GM18519 (cell line): ENCODE results near the gene OTOP2.

ENCODE experiments used
- ATAC-seq: cut with Tn5 transposase; IDR thresholded peaks from one replicate; pipeline ENCODE4 v1.9.1; 2021; ENCODE audit warnings: mild to moderate bottlenecking, moderate library complexity; ENCODE audit not compliant: unreplicated experiment, low FRiP score

The OTOP2 gene, protein sequence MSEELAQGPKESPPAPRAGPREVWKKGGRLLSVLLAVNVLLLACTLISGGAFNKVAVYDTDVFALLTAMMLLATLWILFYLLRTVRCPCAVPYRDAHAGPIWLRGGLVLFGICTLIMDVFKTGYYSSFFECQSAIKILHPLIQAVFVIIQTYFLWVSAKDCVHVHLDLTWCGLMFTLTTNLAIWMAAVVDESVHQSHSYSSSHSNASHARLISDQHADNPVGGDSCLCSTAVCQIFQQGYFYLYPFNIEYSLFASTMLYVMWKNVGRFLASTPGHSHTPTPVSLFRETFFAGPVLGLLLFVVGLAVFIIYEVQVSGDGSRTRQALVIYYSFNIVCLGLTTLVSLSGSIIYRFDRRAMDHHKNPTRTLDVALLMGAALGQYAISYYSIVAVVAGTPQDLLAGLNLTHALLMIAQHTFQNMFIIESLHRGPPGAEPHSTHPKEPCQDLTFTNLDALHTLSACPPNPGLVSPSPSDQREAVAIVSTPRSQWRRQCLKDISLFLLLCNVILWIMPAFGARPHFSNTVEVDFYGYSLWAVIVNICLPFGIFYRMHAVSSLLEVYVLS

DNA sequence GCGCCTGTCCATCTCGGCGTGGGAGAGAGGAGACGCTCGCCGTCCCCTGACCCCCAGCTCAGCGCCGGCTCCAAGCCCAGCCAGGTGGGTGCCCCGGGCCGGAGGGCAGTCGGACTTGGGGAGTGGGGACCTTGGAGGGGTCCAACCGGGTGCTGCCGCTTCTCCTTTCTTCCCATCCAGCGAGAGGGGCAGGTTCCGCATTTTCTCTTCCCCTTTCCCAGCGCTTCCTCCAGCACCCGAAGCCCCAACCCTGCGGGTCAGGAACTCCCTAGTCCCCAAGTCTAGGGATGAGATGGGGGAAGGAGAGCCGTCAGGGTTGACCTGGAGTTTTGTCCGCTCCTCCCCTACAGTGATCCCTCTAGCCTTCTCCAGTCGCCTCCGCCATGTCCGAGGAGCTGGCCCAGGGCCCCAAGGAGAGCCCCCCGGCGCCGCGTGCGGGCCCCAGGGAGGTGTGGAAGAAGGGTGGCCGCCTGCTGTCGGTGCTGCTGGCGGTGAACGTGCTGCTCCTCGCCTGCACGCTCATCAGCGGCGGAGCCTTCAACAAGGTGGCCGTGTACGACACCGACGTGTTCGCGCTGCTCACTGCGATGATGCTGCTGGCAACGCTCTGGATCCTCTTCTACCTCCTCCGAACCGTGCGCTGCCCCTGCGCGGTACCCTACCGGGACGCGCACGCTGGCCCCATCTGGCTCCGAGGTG, at the start of gene OTOP2:
Gene OTOP2 (plus strand): TSS at position 24 of the 699 bp plus-strand sequence. CDS start 360 bp downstream, at position 384.
- ATAC-seq = no peak

DNA sequence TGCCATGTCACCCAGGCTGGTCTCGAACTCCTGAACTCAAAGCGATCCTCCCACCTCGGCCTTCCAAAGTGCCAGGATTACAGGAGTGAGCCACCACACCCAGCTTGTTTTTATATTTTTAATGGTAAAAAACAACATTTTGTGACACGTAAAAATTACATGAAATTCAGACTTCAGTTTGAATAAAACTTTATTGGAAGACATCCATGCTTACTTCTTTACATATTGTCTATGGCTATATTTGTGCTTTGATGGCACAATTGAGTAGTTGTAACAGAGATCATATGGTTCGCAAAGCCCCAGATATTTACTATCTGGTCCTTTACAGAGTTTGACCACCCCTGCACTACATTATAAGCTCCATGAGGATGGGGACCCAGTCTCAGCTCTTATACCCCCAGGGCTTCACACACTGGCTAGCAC, 49.4 kb upstream of the OTOP2 start:
- no peak for ATAC-seq

DNA sequence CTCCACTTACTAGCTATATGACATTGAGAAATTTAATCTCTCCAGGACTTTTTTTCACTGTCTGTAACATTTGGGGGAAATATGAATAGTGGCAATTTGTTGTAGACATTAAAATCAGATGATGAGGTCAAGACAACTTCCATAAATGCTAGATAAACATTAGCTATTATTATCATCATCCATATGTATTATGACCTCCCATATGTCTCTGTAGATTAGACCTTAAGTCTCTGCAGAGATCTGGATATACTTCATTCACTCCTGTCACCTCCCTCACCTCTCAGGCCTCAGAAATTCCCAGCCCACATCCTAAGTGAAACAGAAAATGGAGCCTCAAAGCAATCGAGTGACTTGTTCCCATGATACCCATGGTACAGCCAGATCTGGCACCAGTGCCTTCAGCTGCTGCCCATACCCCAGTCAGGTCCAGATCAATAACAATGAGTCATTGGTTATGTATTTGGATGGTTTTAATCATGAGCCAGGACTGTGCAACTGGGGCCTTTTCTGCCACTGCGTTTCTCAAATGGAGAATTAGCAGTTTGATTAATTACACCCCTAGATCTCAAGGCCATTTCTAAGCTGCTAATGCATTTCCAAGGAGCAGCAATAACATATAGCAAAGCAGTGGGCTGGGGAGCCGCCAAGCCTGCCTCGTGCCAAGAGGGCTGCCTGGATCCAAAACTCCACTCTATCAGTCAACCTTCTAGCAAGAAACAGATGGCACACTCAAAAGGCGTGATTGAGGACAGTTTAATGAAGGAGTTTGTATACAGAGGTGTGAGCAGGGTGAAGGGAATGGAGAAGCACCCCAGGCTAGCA, 48.7 kb upstream of the OTOP2 start:
- no peak for ATAC-seq

DNA sequence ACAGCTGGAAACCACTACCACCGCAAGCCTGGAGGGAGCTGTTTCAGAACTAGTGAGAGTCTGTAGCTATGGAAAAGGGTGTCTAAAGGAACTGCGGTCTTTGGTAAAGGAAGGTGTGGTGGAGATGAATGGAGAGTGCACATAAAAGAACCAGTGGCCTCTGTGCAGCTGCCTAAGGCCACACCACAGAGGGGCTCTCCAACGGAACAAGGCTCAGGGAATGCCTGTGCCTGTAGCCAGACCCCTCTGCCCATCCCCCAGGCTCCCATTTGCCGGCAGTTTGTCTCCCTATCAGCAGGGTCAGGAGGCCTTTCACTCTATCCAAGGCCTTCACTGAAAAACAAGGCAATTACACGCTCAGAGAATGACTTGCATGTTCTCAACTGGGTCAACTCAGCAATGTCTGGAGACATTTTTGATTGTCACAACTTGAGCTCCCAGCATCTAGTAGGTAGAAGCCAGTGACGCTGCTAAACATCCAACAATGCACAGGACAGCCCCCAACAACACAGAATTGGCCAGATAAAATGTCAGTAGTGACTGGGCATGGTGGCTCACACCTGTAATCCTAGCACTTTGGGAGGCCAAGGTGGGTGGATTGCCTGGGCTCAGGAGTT, 48.0 kb upstream of the OTOP2 start:
- no peak for ATAC-seq

DNA sequence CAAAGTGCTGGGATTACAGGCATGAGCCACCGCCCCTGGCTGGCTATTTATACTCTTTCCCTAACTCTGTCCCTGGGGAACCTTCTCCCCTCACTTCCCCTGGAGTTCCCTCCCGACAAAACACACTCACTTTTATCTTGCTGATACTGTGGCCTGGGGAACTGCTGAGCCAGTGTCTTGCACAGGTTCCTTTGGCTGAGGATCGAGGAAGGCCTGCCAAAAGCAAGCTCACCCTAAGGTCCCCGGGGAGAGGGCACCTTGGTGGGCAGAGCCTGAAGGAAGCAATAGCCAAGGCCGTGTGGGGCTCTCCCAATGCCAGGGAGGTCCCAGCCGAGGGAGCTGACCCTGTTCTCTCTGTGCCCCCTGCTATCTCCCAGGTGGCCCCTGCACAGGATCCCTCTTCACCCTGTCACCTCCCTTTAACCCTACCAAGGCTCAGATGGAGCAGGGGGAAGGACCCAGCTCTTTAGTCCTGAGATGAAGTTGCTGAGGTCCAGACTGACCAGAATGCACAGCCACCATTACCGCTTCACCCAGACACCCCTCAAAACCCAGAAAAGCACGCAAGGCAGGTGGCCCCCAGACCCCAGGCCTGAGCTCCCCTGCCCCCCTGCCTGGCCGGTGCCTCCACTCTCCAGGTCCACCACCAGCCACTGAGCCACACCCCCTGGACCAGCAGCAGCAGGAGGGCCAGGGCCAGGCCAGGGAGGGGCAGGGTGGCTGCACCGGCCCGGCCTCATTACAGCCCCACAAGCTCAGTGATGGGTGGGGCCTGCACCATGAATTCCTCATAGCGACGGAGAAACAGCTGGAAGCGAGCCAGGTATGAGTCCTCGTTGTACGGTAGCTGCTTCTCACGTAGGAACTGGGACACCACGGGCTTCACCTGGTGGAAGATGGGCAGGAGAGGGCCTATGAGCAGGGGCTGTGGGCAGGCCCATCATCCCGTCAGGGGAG, 46.2 kb upstream of the OTOP2 start:
- ATAC-seq = no peak

DNA sequence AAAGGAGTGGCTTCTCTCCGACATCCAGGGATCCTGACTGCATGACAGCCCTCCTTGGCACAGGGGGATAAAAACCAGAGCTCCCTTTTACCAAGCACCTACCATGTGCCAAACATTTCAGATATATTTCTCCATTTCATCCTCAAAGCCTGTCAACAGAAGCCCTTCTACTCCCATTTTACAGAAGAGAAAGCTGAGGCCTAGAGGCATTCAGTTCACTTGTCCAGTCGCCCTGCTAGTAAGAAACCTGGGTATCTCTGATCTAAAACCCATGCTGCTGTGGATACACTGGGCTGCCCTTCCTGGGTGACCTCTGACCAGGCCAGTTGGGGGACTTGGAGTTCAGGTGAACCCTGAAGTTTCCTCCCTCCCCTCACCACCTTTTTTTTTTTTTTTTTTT, 45.4 kb upstream of the OTOP2 start:
- ATAC-seq = no peak

DNA sequence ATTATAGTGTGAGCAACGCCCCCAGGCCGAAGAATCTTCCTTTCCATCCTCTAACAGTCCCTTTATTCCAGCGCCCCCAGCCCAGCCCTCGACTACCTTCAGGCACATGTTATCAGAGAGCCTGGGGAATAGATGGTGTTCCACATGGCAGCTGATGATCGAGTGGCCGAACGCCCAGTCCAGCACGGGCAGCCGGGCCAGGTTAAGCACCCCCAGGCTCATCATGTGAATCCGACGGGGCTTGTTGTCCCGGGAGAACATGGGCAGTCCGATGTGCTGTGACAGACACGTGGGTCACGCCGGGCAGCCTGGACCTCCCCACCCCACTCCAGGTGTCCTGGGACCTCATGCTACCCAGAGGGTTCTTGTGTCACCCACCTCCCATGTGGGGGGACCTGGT, 44.8 kb upstream of the OTOP2 start:
- no peak for ATAC-seq

DNA sequence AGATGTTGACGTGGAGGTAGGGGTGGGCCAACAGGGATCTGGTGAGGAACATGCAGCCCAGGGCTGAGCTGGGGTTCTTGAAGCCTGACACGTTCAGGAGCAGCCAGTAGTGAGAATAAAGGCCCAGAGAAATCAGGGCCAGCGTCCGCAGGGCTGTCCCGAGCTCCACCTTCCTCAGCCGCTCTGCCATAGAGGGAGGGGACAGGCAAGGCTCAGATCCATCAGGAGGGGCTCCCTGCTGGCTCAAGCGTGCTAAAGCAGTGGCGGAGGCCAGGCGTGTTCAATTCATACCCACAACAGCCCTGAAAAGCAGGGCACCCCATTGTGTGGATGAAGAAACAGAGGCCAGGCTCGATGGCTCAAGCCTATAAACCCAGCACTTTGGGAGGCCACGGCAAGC, 43.0 kb upstream of the OTOP2 start:
- no peak for ATAC-seq

DNA sequence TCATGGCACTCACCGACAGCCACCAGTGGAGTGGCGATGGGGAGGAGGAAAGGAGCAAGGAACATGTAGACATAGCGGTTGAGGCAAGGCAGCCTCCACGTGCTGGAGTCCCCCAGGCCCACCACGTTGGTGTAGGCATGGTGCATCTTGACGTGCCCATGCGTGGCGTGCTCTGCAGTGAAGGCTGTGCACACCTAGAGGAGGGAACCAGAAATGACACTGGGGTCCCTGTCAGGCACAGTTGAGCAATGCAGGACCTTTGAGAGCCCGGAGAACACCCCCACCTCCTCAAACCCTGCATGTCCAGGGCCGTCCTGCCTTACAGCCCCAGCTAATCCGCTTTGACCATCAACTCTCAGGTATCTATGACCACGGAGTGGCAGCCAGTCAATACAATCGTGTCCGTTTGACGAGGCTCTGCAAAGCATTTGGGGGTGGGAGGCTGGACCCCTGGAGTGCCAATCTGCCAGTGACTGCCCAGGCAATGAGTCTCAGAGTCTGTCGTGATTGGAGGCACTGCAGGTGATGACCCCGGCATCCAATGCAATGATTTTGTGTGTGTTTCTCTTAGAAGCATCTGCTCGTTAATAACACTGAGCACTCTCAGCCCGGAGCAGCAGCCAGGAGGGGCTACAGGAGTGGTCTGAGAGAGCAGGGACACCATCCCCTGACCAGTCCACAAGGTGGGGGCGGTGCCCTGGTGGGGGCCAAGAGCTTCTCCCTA, 41.4 kb upstream of the OTOP2 start:
- ATAC-seq = no peak

DNA sequence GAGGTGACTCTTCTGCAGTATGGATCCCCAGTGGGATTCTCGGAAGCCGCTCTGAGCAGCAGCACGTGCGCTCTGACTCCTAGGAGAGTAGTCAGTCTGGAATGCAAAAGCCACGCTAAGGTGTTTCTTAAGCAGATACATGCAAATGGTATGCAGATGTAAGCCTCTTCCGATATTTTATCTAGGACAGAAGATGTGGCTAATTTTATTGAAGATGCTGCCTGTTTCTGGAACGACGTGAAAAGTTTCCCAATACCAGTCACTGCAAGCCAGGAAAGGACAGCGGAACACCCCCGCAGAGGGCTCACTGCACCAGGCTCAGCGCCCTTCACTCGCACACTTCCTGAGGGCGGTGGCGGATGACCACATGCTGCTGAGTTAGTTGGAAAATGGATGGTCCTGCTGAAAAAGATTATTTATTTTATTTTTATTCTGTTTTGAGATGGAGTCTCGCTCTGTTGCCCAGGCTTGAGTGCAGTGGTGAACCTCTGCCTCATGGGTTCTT, 40.8 kb upstream of the OTOP2 start:
- ATAC-seq = no peak

DNA sequence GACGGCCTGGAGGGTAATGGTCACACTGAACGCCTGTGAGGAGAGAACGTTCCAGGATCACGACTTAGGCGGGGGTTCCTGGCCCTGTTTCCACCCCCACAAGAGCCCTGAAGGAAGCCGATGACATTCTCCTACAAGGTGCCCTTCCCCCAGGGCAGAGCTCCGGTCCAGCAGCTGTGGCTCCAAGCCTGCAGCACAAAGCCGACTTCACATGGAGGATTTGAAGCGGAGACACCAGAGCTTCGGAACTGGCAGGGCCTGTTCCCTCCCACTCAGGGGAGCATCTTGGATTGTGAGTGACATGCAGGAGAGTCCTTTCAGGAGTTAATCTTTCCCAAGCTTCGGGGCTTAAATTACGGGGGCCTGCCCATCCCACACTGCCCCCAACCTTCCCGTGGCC, 35.6 kb upstream of the OTOP2 start:
- ATAC-seq = no peak

DNA sequence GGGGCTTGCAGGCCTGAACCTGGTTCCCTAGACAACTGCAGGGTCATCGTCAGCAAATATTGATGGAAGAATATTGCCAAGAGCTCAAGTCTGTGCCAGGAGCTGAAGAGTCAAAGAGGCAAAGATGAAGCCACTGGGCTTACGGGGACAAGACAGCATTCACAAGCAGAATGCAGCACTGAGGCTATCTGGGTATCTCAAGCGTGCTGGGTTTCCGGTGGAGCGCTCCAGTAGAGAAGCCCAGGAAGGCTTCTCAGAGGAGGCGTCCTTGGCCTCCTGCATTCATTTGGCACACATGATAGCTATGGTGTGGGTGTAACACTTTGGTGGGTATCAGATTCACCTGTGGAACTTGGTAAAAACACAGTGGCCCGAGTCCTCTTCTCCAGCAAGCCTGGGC, 33.5 kb upstream of the OTOP2 start:
- no peak for ATAC-seq

DNA sequence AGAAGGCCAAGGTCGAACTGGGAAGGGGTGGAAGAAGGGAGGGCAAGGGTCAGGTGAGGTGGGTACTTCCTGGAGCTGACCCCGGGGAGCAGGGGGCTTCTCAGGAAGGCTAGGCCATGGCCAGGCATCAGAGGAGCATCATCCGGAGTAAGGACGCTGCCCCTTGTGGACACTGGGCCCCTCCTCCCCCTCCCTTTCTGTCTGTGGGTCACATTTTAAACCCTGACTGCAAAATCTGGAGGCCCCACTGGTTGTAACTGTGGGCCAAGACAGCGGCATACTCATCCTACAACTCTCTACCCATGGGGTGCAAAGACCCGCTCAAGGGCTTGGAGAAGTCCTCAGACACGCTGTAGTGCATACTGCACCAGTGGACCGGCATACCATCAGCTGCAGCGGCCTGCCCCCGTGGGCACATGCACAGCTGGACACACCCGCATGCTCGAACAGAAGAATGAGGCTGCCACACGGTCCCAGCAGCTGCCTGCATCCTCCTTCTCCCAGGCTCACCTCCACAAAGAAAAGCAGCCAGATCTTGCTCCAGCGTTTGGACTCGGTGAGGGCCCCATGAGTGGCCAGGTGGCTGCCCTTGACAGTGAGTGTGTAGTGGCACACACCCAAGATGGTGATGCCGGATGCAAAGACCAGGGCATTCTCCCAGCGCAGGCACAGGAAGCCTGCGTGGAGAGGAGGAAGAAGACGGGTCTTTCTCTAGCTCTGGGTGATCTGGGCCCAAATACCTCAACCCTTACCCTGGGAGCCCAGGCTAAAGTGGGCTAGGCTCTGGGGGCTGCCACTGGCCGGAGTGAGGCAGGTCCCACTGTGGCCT, 31.8 kb upstream of the OTOP2 start:
- ATAC-seq = no peak

DNA sequence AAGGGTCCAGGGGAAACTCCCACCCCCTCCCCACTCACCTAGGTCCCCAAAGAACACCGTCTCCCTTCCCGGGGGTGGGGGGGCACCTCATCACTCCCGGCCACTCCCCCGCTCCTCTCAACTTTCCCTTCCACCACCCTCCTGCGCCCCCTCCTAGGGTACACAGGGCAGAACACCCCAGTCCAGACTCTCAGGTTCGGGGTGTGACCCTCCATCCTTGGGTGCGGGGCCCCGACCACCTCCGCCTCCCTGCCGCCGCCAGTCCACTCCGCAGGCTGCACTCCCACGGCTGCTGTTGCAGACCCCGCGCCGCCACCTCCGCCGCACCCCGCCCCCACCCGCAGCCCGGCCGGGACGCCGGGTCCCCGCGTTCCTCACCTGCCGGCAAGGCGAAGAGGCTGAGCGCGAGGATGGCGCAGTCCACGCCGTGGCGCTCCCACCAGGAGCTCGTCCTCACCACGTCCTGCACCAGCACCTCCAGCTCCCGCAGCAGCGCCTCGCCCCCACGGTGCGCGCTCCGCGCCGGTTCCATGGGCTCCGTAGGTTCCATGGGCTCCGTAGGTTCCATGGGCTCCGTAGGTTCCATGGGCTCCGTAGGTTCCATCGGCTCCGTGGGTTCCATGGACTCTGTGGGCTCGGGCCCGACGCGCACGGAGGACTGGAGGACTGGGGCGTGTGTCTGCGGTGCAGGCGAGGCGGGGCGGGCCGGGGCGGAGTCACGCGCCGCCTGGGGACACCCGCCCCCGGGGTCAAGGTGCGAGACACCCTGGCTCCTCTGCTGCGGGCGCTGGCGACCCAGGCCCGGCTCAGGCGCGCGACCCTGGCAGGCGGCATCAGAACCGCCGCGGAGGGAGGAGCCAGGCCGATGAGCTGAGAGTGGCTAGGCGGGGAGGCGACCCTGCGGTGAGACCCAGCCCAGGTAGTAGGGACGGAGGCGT, 30.8 kb upstream of the OTOP2 start, which contains the start of gene FADS6:
Gene FADS6 (minus strand): TSS at position 660 of the 938 bp plus-strand sequence. CDS start 38 bp downstream, at position 622.
- no peak for ATAC-seq

DNA sequence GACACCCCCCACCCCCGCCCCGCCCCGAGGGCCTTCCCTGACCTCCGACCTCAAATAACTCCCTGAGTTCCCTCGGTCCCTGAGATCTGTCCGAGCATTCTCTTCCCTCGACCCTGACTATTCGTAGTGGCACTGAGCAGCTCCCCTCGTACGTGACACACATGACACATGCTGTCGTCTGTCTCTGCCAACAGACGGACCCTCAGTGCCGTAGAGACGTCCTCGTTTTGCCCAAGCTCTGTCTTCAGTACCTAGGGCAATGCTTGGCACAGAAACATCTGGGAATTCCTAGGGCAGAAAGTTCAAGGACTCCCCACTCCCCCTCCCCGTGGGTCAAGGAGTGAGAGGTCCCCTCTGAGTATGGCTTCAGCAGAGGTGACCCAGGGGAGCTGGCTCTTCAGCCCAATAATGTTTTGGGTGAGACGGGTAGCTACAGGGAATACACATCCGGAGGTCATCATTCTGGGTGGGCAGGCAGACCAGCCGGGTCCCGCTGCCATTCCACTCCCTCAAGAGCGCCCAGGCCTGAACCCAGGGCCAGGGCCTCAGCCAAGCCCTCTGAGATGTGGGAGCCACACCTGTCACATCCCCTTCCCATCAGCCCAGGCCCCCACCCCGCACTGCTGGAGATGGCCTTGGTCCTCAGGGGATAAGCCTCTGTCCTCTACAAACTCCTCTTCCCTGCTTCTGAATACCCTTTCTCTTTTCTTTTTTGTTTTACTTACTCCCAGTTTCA, 30.0 kb upstream of the OTOP2 start:
- no peak for ATAC-seq
